SU-DHL-6 (cell line): Measurements from ENCODE around the gene RAPH1.

Source experiments
- H2AFZ ChIP-seq: fragments of 200-600 bp; sonication (generic); 2 replicates; pipeline ENCODE4 v1.6.1; 2014; ENCODE audit warnings: low read depth, mild to moderate bottlenecking, moderate library complexity, mixed read lengths, antibody characterized with exemption, low read length; ENCODE audit not compliant: severe bottlenecking
- H3F3A ChIP-seq: fragments of 200-600 bp; shearing (Covaris generic); 2 replicates; pipeline ENCODE4 v1.6.0; 2016; ENCODE audit warnings: antibody characterized with exemption, mild to moderate bottlenecking; ENCODE audit not compliant: insufficient read depth
- H3K27ac ChIP-seq: fragments of 200-600 bp; sonication (generic); 2 replicates; pipeline ENCODE4 v1.5.1; 2016; ENCODE audit warnings: low read depth, mild to moderate bottlenecking, low read length, moderate library complexity, mixed read lengths
- H3K27me3 ChIP-seq: fragments of 200-600 bp; sonication (generic), shearing (Covaris generic); 2 replicates; pipeline ENCODE4 v1.6.0; 2014; ENCODE audit warnings: mild to moderate bottlenecking, low read length
- H3K36me3 ChIP-seq: fragments of 200-600 bp; sonication (generic); 2 replicates; pipeline ENCODE4 v1.6.1; 2014; ENCODE audit warnings: mild to moderate bottlenecking, low read length, mixed read lengths
- H3K4me2 ChIP-seq: fragments of 300-600, 200-600 bp; shearing (Covaris generic), sonication (generic); 2 replicates; pipeline ENCODE4 v1.6.0; 2014; ENCODE audit warnings: low read length, low read depth, mild to moderate bottlenecking; ENCODE audit not compliant: poor library complexity, severe bottlenecking
- H3K4me3 ChIP-seq: fragments of 200-600 bp; sonication (generic); 2 replicates; pipeline ENCODE4 v1.5.1; 2014; ENCODE audit warnings: antibody characterized with exemption, low read length, mild to moderate bottlenecking, mixed read lengths; ENCODE audit not compliant: insufficient read depth, poor library complexity, severe bottlenecking
- H3K79me2 ChIP-seq: fragments of 200-600 bp; sonication (generic); 2 replicates; pipeline ENCODE4 v1.6.1; 2014; ENCODE audit warnings: mild to moderate bottlenecking, low read length, moderate library complexity; ENCODE audit not compliant: insufficient read depth
- H3K9ac ChIP-seq: fragments of 200-600 bp; sonication (generic); 2 replicates; pipeline ENCODE4 v1.7.0; 2014; ENCODE audit warnings: mild to moderate bottlenecking, low read length
- H3K9me2 ChIP-seq: fragments of 200-600 bp; sonication (generic); replicated peaks from 2 replicates; pipeline ENCODE4 v1.6.1; 2014; ENCODE audit warnings: low read length; ENCODE audit not compliant: insufficient read depth
- H3K9me3 ChIP-seq: fragments of 200-600 bp; sonication (generic); 2 replicates; pipeline ENCODE4 v1.6.1; 2014; ENCODE audit warnings: low read length, mixed read lengths; ENCODE audit not compliant: insufficient read depth
- H4K20me1 ChIP-seq: fragments of 200-600 bp; sonication (generic); 2 replicates; pipeline ENCODE4 v1.6.1; 2014; ENCODE audit warnings: low read depth, mild to moderate bottlenecking, antibody characterized with exemption, low read length, moderate library complexity, mixed read lengths
- EZH2phosphoT487 ChIP-seq: fragments of 200-600 bp; sonication (generic), shearing (Covaris generic); conservative IDR thresholded peaks from 2 replicates; pipeline ENCODE4 v1.6.1; 2018; ENCODE audit warnings: mild to moderate bottlenecking, antibody characterized with exemption, low read length, moderate library complexity, mixed read lengths
- TF ChIP-seq, protein P1 (sequence below): fragments of 200-600 bp; sonication (generic); IDR thresholded peaks from one replicate; pipeline ENCODE4 v1.5.1; 2017; ENCODE audit warnings: antibody characterized with exemption, mild to moderate bottlenecking, low read length, moderate library complexity; ENCODE audit not compliant: insufficient read depth, poor library complexity, severe bottlenecking

Gene RAPH1

DNA sequence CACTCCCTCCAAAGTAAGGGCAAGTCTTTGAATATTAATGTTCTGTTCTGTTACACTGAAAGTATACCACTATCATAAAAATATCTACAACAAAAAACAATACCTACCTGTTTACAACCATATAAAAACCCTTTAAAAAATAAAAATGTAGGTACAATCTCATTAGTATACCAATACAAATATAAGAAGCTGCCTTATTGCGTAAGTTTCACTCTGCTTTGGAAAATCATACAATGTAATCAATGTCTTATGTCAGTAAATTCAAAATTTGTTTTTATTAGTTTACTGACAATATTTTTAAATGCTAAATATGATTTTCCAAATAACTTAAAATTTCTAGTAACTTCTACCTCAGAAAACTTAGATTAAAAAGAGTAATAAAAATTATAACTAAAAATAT lies 72.8 kb downstream of the RAPH1 start:
- no peak overlapping the region for H3K9ac ChIP-seq
- no peak overlapping the region for H3K4me3 ChIP-seq
- H2AFZ ChIP-seq, result no peak overlapping the region
- no peaks in the 10 kb centered on the region for H3F3A ChIP-seq
- H3K79me2 ChIP-seq, result no peaks in the 10 kb centered on the region
- H4K20me1 ChIP-seq, result no peaks in the 10 kb centered on the region
- H3K27me3 ChIP-seq, result no peaks in the 10 kb centered on the region
- TF ChIP-seq, protein P1, sequence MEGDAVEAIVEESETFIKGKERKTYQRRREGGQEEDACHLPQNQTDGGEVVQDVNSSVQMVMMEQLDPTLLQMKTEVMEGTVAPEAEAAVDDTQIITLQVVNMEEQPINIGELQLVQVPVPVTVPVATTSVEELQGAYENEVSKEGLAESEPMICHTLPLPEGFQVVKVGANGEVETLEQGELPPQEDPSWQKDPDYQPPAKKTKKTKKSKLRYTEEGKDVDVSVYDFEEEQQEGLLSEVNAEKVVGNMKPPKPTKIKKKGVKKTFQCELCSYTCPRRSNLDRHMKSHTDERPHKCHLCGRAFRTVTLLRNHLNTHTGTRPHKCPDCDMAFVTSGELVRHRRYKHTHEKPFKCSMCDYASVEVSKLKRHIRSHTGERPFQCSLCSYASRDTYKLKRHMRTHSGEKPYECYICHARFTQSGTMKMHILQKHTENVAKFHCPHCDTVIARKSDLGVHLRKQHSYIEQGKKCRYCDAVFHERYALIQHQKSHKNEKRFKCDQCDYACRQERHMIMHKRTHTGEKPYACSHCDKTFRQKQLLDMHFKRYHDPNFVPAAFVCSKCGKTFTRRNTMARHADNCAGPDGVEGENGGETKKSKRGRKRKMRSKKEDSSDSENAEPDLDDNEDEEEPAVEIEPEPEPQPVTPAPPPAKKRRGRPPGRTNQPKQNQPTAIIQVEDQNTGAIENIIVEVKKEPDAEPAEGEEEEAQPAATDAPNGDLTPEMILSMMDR, result no peak
- TF ChIP-seq EZH2phosphoT487, result no peak
- H3K36me3 ChIP-seq, result no peaks in the 10 kb centered on the region
- no peaks in the 10 kb centered on the region for H3K9me2 ChIP-seq
- no peaks in the 10 kb centered on the region for H3K9me3 ChIP-seq
- H3K4me2 ChIP-seq, result no peak overlapping the region
- no peak overlapping the region for H3K27ac ChIP-seq

DNA sequence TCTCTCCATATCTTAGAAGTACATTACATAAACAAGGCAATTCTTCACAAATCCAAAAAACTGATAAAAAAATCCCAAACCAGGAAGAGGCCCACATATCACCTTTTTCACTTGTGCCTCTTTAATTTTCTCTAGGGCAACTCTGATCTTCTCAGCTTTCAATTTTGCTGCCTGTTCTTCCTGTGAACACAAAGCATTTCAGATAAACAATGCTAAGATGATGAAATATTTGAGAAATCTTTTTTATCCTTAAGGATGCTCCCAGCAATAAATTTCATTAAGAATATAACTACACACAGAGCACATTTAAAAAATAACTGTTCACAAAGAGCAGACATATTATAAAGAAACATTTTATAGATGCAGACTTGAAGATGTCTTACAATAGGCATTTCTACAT lies 73.4 kb downstream of the RAPH1 start:
- no peaks in the 10 kb centered on the region for H3K9me3 ChIP-seq
- H3K27me3 ChIP-seq, result no peaks in the 10 kb centered on the region
- no peak overlapping the region for H3K27ac ChIP-seq
- H3K9ac ChIP-seq, result no peak overlapping the region
- H3K9me2 ChIP-seq, result no peaks in the 10 kb centered on the region
- no peaks in the 10 kb centered on the region for H4K20me1 ChIP-seq
- TF ChIP-seq, protein P1, result no peak
- H3F3A ChIP-seq, result no peaks in the 10 kb centered on the region
- H3K4me2 ChIP-seq, result no peak overlapping the region
- no peaks in the 10 kb centered on the region for H3K79me2 ChIP-seq
- no peak overlapping the region for H3K4me3 ChIP-seq
- no peak overlapping the region for H2AFZ ChIP-seq
- no peaks in the 10 kb centered on the region for H3K36me3 ChIP-seq

DNA sequence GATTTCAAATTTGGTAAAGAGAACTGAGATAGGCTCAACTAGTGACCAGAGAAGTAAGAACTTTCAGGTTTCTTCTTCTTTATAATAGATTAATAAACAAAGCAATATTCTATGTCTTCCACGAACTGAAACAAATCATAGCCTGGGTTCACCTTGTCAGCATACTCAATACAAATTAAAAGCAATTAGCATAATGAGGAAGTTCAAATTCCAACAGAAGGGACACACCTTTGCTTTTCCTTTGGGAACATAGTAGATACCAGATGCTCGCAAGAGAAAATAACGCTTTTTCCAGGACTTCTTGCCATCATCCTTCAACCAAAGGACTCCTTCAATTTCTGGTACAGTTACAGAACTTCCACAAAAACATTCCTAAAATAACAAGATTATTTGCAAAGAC lies 79.9 kb downstream of the RAPH1 start:
- Histone ChIP-seq H2AFZ (no peak overlapping the region), H3K9me2 (no peaks in the 10 kb centered on the region), H3K27ac (no peak overlapping the region), H3K9me3 (no peaks in the 10 kb centered on the region), H3K27me3 (no peaks in the 10 kb centered on the region), H3K79me2 (no peaks in the 10 kb centered on the region), H3F3A (no peaks in the 10 kb centered on the region; the same call in 1 of the 2 replicates), H3K4me2 (no peak overlapping the region), H3K4me3 (no peak overlapping the region), H3K36me3 (no peaks in the 10 kb centered on the region), H4K20me1 (no peaks in the 10 kb centered on the region), H3K9ac (no peak overlapping the region)
- TF ChIP-seq EZH2phosphoT487, result no peak
- TF ChIP-seq, protein P1, result no peak

DNA sequence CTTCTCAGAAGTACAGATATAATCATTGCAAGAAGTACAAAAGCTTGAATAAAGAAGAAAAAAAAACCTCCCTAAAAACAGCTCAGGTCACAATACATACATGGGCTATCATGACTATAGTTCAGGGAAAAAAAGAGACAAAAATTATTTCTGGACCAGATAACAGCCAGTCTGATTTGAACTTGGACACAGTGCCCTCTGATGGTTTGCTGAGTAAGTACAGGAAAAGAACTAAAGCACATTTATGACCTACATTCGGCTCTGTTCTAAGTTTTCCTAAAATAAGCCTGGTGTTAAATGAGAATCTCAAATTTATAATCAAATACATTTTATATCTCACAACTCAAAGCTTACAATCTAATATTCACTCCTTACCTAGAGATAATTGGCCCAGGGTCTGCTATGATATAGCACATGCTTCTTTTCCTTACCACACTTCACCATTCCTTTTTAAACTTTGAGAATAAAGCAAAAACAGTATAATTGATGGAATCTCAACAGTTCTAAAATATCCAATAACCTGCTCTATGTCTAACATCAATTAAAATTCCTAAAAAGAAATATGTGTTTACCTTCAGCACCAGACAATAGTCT lies 81.1 kb downstream of the RAPH1 start:
- TF ChIP-seq, protein P1, result peak; percentile 54
- TF ChIP-seq EZH2phosphoT487, result no peak
- H3K27me3 ChIP-seq, result no peaks in the 10 kb centered on the region
- no peak overlapping the region for H3K4me3 ChIP-seq
- no peaks in the 10 kb centered on the region for H3K36me3 ChIP-seq
- no peak overlapping the region for H2AFZ ChIP-seq
- no peaks in the 10 kb centered on the region for H4K20me1 ChIP-seq
- no peak overlapping the region for H3K4me2 ChIP-seq
- no peaks in the 10 kb centered on the region; the same call in 1 of the 2 replicates for H3F3A ChIP-seq
- no peak overlapping the region for H3K9ac ChIP-seq
- H3K79me2 ChIP-seq, result no peaks in the 10 kb centered on the region
- H3K9me2 ChIP-seq, result no peaks in the 10 kb centered on the region
- H3K9me3 ChIP-seq, result no peaks in the 10 kb centered on the region
- no peak overlapping the region for H3K27ac ChIP-seq
